K562 (cell line): ENCODE measurements around the gene LPGAT1. TPM values are rescaled to one million over a fixed set of nuclear protein-coding genes. Genes with fewer than 3 reads are reported as not detected.

ENCODE experiments used
- ARNT ChIP-seq, 2 experiments: fragments of 450-650 bp; IDR thresholded peaks; 2 replicates each; pipeline ENCODE4 v1.6.1; 2016; ENCODE audit warnings: mild to moderate bottlenecking in 1 of 2
- BDP1 ChIP-seq: IDR thresholded peaks from 3 replicates; pipeline ENCODE4 v1.6.1; 2011; ENCODE audit not compliant: insufficient read length, insufficient read depth
- BMI1 ChIP-seq: fragments of 150-350 bp; IDR thresholded peaks from 2 replicates; pipeline ENCODE4 v1.6.1; 2014; ENCODE audit warnings: low read length
- BRF1 ChIP-seq: IDR thresholded peaks from 3 replicates; pipeline ENCODE4 v1.6.1; 2011; ENCODE audit warnings: borderline replicate concordance, mild to moderate bottlenecking; ENCODE audit not compliant: insufficient read length; ENCODE audit errors: extremely low read depth
- FIP1L1 ChIP-seq: fragments of 200-400 bp; formaldehyde crosslinking; IDR thresholded peaks from 2 replicates; pipeline ENCODE4 v1.6.1; 2018; ENCODE audit warnings: mild to moderate bottlenecking, low read depth, low read length; ENCODE audit not compliant: poor library complexity, severe bottlenecking
- FOS ChIP-seq: IDR thresholded peaks from 3 replicates; pipeline ENCODE4 v1.6.1; 2011; ENCODE audit not compliant: insufficient read length; ENCODE audit errors: extremely low read depth
- FOXO4 ChIP-seq: fragments of 450-650 bp; formaldehyde crosslinking; IDR thresholded peaks from 2 replicates; pipeline ENCODE4 v1.4.0; 2020; ENCODE audit warnings: mild to moderate bottlenecking, moderate library complexity
- FOXP1 ChIP-seq: sonication (generic); formaldehyde crosslinking; IDR thresholded peaks from 2 replicates; pipeline ENCODE4 v1.8.0; 2022; ENCODE audit warnings: mild to moderate bottlenecking, missing genetic modification reagents
- GABPA ChIP-seq: fragments of 200-800 bp; sonication (Bioruptor generic); conservative IDR thresholded peaks from 2 replicates; pipeline ENCODE4 v1.6.1; 2016; ENCODE audit warnings: low read depth, missing genetic modification characterization, missing compliant biosample characterization
- KDM4B ChIP-seq, 2 experiments: fragments of 450-650 bp in 1 of 2; sonication (generic) in 1 of 2; IDR thresholded peaks; 2 replicates each; pipeline ENCODE4 v1.6.1; 2016 to 2017; ENCODE audit warnings: borderline replicate concordance in 2 of 2, antibody characterized with exemption in 1 of 2, low read depth in 1 of 2, mild to moderate bottlenecking in 1 of 2
- MAFF ChIP-seq: IDR thresholded peaks from 2 replicates; pipeline ENCODE4 v1.6.1; 2012; ENCODE audit warnings: low read length, improper control_type of control experiment
- MTA1 ChIP-seq: fragments of 450-650 bp; IDR thresholded peaks from 2 replicates; pipeline ENCODE4 v1.6.1; 2017; ENCODE audit warnings: borderline replicate concordance
- MTA2 ChIP-seq: fragments of 450-650 bp; IDR thresholded peaks from 2 replicates; pipeline ENCODE4 v1.6.1; 2016; ENCODE audit warnings: low read depth
- MTA3 ChIP-seq: fragments of 450-650 bp; formaldehyde crosslinking; IDR thresholded peaks from 2 replicates; pipeline ENCODE4 v1.6.1; 2017; ENCODE audit warnings: mild to moderate bottlenecking, borderline replicate concordance
- NFE2 ChIP-seq: IDR thresholded peaks from 2 replicates; pipeline ENCODE4 v1.6.1; 2014; ENCODE audit warnings: antibody characterized with exemption, low read depth
- NR2C2 ChIP-seq, 2 experiments: fragments of 200-800 bp in 1 of 2; sonication (Bioruptor generic) in 1 of 2; sonication (generic) in 1 of 2; formaldehyde crosslinking in 1 of 2; IDR thresholded peaks; 2 replicates each; pipeline versions ENCODE4 v1.6.1 to v1.8.0; 2016 to 2022; ENCODE audit warnings: mild to moderate bottlenecking in 1 of 2, missing compliant biosample characterization in 1 of 2, missing genetic modification characterization in 1 of 2, missing genetic modification reagents in 1 of 2
- PPARD ChIP-seq: fragments of 250-450 bp; sonication (Bioruptor Pico); IDR thresholded peaks from 2 replicates; pipeline ENCODE4 v1.8.0; 2022; ENCODE audit warnings: inconsistent platforms, mild to moderate bottlenecking, moderate library complexity
- SIN3B ChIP-seq: fragments of 450-650 bp; IDR thresholded peaks from 2 replicates; pipeline ENCODE4 v1.6.1; 2017; ENCODE audit warnings: low read depth, mild to moderate bottlenecking, moderate library complexity
- ZBTB17 ChIP-seq: fragments of 450-650 bp; formaldehyde crosslinking; IDR thresholded peaks from 2 replicates; pipeline ENCODE4 v1.4.0; 2020; ENCODE audit warnings: mild to moderate bottlenecking
- ZNF699 ChIP-seq: fragments of 250-450 bp; sonication (Bioruptor Pico); IDR thresholded peaks from 2 replicates; pipeline ENCODE4 v1.8.0; 2021; ENCODE audit warnings: mild to moderate bottlenecking, moderate library complexity; ENCODE audit not compliant: insufficient replicate concordance
- ZNF785 ChIP-seq: fragments of 250-450 bp; sonication (Bioruptor Pico); IDR thresholded peaks from 2 replicates; pipeline ENCODE4 v1.4.0; 2020; ENCODE audit warnings: mild to moderate bottlenecking
- polyA plus RNA-seq, 8 experiments: library from polyadenylated mRNA; depleted of rRNA in 4 of 8; stranded (reverse) in 5 of 8; unstranded in 3 of 8; fragments of >200 nt; fragmentation: Nextera tagmentation in 2 of 8; fragmentation: Illumina TruSeq in 1 of 8; extraction: Ambion mirVana in 2 of 8; extraction: Trizol in 1 of 8; gene quantifications; 2 replicates each; pipeline versions ENCODE4 v1.2.1 to v1.2.3, GENCODE V29; 2011 to 2014; ENCODE audit warnings: inconsistent platforms in 1 of 8, missing spikeins in 1 of 8
- total RNA-seq, 7 experiments: library from RNA; depleted of rRNA in 6 of 7; stranded (reverse); fragments of >200 nt in 6 of 7; fragmentation: Illumina TruSeq in 2 of 7; extraction: Trizol in 2 of 7; gene quantifications; 2 replicates each; pipeline versions ENCODE4 v1.2.1 to v1.2.3, GENCODE V29; 2011 to 2021; ENCODE audit warnings: low replicate concordance in 1 of 7
- TF ChIP-seq, protein P1 (sequence below), 2 experiments: fragments of 200-800 bp in 1 of 2; sonication (Bioruptor generic) in 1 of 2; sonication (generic) in 1 of 2; formaldehyde crosslinking in 1 of 2; IDR thresholded peaks in 1 of 2; conservative IDR thresholded peaks in 1 of 2; 2 replicates each; pipeline versions ENCODE4 v1.5.0 to v1.6.1; 2016 to 2020; ENCODE audit warnings: missing compliant biosample characterization in 1 of 2, missing genetic modification characterization in 1 of 2, missing genetic modification reagents in 1 of 2

Gene LPGAT1
- total and polyA plus RNA-seq, 9 of the 15 experiments (the other 6 are each of a cell fraction or from before 2014, with no cell fraction given): 5.7 to 31.4 (median 16.3) TPM

GRCh38 chr1:211731456-211732292, 98.9 kb downstream of the LPGAT1 start (continued):
- no peak for TF ChIP-seq ZNF785
- TF ChIP-seq MAFF: peak; percentile 79
- TF ChIP-seq FOXP1 (CRISPR knock-in tag): no peak
- TF ChIP-seq MTA1: no peak
- TF ChIP-seq ZNF699 (CRISPR knock-in tag): no peak
- TF ChIP-seq ARNT (IDR thresholded peaks at IDR 0.05): no peak
- no peak for TF ChIP-seq SIN3B
- no peak for TF ChIP-seq BMI1
- no peak for TF ChIP-seq PPARD (CRISPR knock-in tag)
- no peak for TF ChIP-seq FOXO4 (CRISPR knock-in tag)
- 0 out of 2 replicates have a peak, but pooled peaks have one; percentile 39 for TF ChIP-seq MTA3
- TF ChIP-seq NFE2: peak; percentile 89
- TF ChIP-seq MTA2: no peak
- TF ChIP-seq BDP1: no peak
- TF ChIP-seq FIP1L1: no peak
- TF ChIP-seq KDM4B (IDR thresholded peaks at IDR 0.05; ENCODE audit: borderline replicate concordance in 2 of 2, low read depth in 1 of 2): no peak
- TF ChIP-seq ZBTB17: no peak
- no peak for TF ChIP-seq GABPA (tag)
- TF ChIP-seq BRF1: no peak
- no peak for TF ChIP-seq NR2C2 (CRISPR knock-in tag; IDR thresholded peaks at IDR 0.05)
- TF ChIP-seq NR2C2 (tag; IDR thresholded peaks at IDR 0.05): no peak
- TF ChIP-seq, protein P1, sequence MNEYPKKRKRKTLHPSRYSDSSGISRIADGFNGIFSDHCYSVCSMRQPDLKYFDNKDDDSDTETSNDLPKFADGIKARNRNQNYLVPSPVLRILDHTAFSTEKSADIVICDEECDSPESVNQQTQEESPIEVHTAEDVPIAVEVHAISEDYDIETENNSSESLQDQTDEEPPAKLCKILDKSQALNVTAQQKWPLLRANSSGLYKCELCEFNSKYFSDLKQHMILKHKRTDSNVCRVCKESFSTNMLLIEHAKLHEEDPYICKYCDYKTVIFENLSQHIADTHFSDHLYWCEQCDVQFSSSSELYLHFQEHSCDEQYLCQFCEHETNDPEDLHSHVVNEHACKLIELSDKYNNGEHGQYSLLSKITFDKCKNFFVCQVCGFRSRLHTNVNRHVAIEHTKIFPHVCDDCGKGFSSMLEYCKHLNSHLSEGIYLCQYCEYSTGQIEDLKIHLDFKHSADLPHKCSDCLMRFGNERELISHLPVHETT (CRISPR knock-in tag; conservative IDR thresholded peaks at IDR 0.05 in 1 of 2, IDR thresholded peaks at IDR 0.05 in 1 of 2): no peak
- no peak for TF ChIP-seq FOS
